ENCODE data around the gene TMC7. TPM values are rescaled to one million over a fixed set of nuclear protein-coding genes. Genes with fewer than 3 reads are reported as not detected.
"Not testable (repeated sequence)": the region's sequence is repeated elsewhere in the genome, so short reads cannot be mapped to it uniquely, and the experiment has no call there.

TMC7 gene
- total and polyA plus RNA-seq, 2 experiments from 2014 or later: 1.7 to 2.4 TPM

DNA sequence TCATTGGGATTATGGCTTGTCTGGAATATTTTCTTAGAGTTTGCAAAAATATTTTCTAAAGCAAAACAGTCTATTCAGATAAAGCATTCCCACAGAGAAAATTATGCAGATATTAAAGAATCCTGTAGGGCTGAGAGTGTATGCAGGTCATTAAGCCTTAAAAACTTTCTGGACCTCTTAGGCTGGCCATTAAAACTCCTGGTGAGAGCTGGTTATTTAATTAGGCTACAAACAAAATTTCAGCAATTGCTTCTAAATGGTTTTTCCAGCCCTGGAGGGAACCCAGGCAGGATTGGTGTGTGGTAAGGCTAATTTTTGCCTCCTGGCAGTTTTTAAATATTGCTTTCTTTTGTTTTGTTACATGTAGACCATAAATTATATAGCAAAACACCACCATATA is 30.2 kb upstream of the TMC7 start (continued):
- TF ChIP-seq, protein P1, sequence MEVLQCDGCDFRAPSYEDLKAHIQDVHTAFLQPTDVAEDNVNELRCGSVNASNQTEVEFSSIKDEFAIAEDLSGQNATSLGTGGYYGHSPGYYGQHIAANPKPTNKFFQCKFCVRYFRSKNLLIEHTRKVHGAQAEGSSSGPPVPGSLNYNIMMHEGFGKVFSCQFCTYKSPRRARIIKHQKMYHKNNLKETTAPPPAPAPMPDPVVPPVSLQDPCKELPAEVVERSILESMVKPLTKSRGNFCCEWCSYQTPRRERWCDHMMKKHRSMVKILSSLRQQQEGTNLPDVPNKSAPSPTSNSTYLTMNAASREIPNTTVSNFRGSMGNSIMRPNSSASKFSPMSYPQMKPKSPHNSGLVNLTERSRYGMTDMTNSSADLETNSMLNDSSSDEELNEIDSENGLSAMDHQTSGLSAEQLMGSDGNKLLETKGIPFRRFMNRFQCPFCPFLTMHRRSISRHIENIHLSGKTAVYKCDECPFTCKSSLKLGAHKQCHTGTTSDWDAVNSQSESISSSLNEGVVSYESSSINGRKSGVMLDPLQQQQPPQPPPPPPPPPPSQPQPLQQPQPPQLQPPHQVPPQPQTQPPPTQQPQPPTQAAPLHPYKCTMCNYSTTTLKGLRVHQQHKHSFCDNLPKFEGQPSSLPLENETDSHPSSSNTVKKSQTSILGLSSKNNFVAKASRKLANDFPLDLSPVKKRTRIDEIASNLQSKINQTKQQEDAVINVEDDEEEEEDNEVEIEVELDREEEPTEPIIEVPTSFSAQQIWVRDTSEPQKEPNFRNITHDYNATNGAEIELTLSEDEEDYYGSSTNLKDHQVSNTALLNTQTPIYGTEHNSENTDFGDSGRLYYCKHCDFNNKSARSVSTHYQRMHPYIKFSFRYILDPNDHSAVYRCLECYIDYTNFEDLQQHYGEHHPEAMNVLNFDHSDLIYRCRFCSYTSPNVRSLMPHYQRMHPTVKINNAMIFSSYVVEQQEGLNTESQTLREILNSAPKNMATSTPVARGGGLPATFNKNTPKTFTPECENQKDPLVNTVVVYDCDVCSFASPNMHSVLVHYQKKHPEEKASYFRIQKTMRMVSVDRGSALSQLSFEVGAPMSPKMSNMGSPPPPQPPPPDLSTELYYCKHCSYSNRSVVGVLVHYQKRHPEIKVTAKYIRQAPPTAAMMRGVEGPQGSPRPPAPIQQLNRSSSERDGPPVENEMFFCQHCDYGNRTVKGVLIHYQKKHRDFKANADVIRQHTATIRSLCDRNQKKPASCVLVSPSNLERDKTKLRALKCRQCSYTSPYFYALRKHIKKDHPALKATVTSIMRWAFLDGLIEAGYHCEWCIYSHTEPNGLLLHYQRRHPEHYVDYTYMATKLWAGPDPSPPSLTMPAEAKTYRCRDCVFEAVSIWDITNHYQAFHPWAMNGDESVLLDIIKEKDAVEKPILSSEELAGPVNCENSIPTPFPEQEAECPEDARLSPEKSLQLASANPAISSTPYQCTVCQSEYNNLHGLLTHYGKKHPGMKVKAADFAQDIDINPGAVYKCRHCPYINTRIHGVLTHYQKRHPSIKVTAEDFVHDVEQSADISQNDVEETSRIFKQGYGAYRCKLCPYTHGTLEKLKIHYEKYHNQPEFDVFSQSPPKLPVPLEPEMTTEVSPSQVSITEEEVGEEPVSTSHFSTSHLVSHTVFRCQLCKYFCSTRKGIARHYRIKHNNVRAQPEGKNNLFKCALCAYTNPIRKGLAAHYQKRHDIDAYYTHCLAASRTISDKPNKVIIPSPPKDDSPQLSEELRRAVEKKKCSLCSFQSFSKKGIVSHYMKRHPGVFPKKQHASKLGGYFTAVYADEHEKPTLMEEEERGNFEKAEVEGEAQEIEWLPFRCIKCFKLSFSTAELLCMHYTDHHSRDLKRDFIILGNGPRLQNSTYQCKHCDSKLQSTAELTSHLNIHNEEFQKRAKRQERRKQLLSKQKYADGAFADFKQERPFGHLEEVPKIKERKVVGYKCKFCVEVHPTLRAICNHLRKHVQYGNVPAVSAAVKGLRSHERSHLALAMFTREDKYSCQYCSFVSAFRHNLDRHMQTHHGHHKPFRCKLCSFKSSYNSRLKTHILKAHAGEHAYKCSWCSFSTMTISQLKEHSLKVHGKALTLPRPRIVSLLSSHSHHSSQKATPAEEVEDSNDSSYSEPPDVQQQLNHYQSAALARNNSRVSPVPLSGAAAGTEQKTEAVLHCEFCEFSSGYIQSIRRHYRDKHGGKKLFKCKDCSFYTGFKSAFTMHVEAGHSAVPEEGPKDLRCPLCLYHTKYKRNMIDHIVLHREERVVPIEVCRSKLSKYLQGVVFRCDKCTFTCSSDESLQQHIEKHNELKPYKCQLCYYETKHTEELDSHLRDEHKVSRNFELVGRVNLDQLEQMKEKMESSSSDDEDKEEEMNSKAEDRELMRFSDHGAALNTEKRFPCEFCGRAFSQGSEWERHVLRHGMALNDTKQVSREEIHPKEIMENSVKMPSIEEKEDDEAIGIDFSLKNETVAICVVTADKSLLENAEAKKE (CRISPR knock-in tag; IDR thresholded peaks at IDR 0.05): no peak
- no peak for TF ChIP-seq POLR2AphosphoS5 (IDR thresholded peaks at IDR 0.05; ENCODE audit: low read depth)
- TF ChIP-seq JUNB (IDR thresholded peaks at IDR 0.05; ENCODE audit: unreplicated experiment): no peak
- TF ChIP-seq, protein P2, sequence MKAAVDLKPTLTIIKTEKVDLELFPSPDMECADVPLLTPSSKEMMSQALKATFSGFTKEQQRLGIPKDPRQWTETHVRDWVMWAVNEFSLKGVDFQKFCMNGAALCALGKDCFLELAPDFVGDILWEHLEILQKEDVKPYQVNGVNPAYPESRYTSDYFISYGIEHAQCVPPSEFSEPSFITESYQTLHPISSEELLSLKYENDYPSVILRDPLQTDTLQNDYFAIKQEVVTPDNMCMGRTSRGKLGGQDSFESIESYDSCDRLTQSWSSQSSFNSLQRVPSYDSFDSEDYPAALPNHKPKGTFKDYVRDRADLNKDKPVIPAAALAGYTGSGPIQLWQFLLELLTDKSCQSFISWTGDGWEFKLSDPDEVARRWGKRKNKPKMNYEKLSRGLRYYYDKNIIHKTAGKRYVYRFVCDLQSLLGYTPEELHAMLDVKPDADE (IDR thresholded peaks at IDR 0.05): no peak

DNA sequence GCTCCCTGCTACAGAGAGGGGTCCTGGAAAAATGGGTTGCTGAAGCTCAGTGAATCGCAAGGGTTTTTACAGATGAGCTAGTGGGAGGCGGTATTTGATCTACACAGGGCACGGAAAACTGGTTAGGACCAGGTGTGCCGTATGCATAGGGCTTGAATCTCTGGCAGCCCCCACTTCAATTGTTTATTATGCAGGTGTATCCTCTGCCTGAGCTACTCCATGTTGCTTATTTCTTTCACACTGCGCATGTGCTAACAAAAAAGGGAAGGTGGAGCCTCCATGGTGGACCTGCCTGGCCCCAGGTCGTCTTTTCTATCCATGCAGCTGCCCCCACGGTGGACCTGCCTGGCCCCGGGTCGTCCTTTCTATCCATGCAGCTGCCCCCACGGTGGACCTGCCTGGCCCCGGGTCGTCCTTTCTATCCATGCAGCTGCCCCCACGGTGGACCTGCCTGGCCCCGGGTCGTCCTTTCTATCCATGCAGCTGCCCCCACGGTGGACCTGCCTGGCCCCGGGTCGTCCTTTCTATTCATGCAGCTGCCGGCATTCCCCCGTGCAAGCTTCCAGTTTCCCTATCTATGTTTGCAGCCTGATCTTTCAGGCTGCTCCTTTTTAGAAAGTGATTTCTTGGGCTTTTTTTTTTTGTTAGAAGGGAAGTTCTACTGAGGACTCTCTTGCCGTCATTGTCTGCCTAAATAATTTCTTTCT is 27.7 kb upstream of the TMC7 start:
- not testable (repeated sequence) for H3K9me3 Mint-ChIP-seq; H3K4me3 Mint-ChIP-seq; H3K4me3 ChIP-seq; H3K27me3 ChIP-seq (ENCODE audit: insufficient read depth); ATAC-seq; H3K27me3 Mint-ChIP-seq (ENCODE audit: insufficient read depth, low read depth, poor library complexity); H3K79me2 ChIP-seq (replicated peaks; ENCODE audit: insufficient read depth); H3K4me2 ChIP-seq; H3K9me2 ChIP-seq (ENCODE audit: insufficient read depth); H3K4me1 Mint-ChIP-seq; H3K36me3 Mint-ChIP-seq (ENCODE audit: low read depth); H3K36me3 ChIP-seq (ENCODE audit: insufficient read depth); DNase-seq (ENCODE audit: low spot score); H3K27ac ChIP-seq (ENCODE audit: low read depth); H3F3A ChIP-seq (replicated peaks; ENCODE audit: low read depth); H4K20me1 ChIP-seq (replicated peaks; ENCODE audit: insufficient read depth); H3K4me1 ChIP-seq (ENCODE audit: insufficient read depth)
- H3K27ac Mint-ChIP-seq: 0 out of 2 replicates have a peak overlapping the region, but pooled peaks have one; percentile 36
- peak overlapping the region; percentile 81 for H2AFZ ChIP-seq

DNA sequence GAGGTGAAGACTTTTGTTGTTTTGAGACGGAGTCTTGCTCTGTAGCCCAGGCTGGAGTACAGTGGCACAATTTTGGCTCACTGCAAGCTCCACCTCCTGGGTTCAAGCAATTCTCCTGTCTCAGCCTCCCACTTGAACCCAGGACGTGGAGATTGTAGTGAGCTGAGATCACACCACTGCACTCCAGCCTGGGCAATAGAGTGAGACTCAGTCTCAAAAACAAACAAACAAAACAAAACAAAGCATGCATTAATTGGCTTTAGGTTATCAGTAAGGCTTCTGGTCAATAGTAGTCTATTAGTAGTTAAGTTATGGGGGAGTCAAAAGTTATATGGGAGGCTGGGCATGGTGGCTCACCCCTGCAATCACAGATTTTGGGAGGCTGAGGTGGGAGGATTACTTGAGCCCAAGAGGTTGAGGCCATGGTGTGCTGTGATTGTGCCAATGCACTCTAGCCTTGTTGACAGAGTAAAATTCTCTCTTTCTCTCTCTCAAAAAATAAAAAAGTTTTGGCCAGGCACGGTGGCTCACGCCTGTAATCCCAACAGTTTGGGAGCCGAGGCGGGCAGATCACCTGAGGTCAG is 27.0 kb upstream of the TMC7 start:
- H3F3A ChIP-seq (replicated peaks; ENCODE audit: low read depth); H3K4me1 ChIP-seq (ENCODE audit: insufficient read depth); H3K36me3 ChIP-seq (ENCODE audit: insufficient read depth); ATAC-seq; H3K27me3 Mint-ChIP-seq (ENCODE audit: insufficient read depth, low read depth, poor library complexity); H3K27ac ChIP-seq (ENCODE audit: low read depth); H3K4me2 ChIP-seq; H3K4me1 Mint-ChIP-seq; DNase-seq (ENCODE audit: low spot score); H3K36me3 Mint-ChIP-seq (ENCODE audit: low read depth); H3K4me3 ChIP-seq; H3K9me3 Mint-ChIP-seq; H3K4me3 Mint-ChIP-seq; H4K20me1 ChIP-seq (replicated peaks; ENCODE audit: insufficient read depth); H3K27me3 ChIP-seq (ENCODE audit: insufficient read depth); H3K79me2 ChIP-seq (replicated peaks; ENCODE audit: insufficient read depth); H3K9me2 ChIP-seq (ENCODE audit: insufficient read depth): not testable (repeated sequence)
- H3K27ac Mint-ChIP-seq: 0 out of 2 replicates have a peak overlapping the region, but pooled peaks have one; percentile 36
- H2AFZ ChIP-seq: 0 out of 2 replicates have a peak overlapping the region, but pooled peaks have one; percentile 72

Measured in GM23338 (cell line).